Liver (tissue), 9 donors: ENCODE data around the gene UBASH3B. TPM values are rescaled to one million over a fixed set of nuclear protein-coding genes. Genes with fewer than 3 reads are reported as not detected.

Source experiments
- DNase-seq: peaks from one replicate; pipeline ENCODE4 v3.0.0-alpha.2; 2017; ENCODE audit warnings: low spot score
- H3K27ac ChIP-seq, 2 donors: one replicate each; pipeline ENCODE4 v1.7.0; 2013; ENCODE audit warnings: inconsistent platforms in 2 of 2, low read length in 2 of 2, control low read depth in 1 of 2, low read depth in 1 of 2, mild to moderate bottlenecking in 1 of 2
- H3K27me3 ChIP-seq, 4 donors: one replicate each; pipeline versions ENCODE4 v1.6.1 to v1.7.0; 2013; ENCODE audit warnings: low read length in 3 of 4, inconsistent platforms in 1 of 4, mild to moderate bottlenecking in 1 of 4, moderate library complexity in 1 of 4; ENCODE audit not compliant: control insufficient read depth in 4 of 4, insufficient read depth in 4 of 4
- H3K36me3 ChIP-seq, 4 donors: one replicate each; pipeline versions ENCODE4 v1.6.1 to v1.7.0; 2013; ENCODE audit warnings: low read length in 3 of 4, mild to moderate bottlenecking in 3 of 4, low read depth in 1 of 4, moderate library complexity in 1 of 4; ENCODE audit not compliant: control insufficient read depth in 4 of 4, insufficient read depth in 3 of 4
- H3K4me1 ChIP-seq, 4 donors: one replicate each; pipeline versions ENCODE4 v1.6.1 to v1.7.0; 2013; ENCODE audit warnings: low read length in 3 of 4, mild to moderate bottlenecking in 3 of 4, moderate library complexity in 1 of 4; ENCODE audit not compliant: control insufficient read depth in 4 of 4, insufficient read depth in 4 of 4
- H3K4me3 ChIP-seq, 3 donors: one replicate each; pipeline versions ENCODE4 v1.6.1 to v1.7.0; 2013; ENCODE audit warnings: low read length in 3 of 3, control low read depth in 1 of 3, low read depth in 1 of 3, mild to moderate bottlenecking in 1 of 3
- H3K9ac ChIP-seq, 2 donors: one replicate each; pipeline ENCODE4 v1.7.0; 2013; ENCODE audit warnings: low read length in 2 of 2, mild to moderate bottlenecking in 2 of 2, moderate library complexity in 2 of 2, control low read depth in 1 of 2, low read depth in 1 of 2
- H3K9me3 ChIP-seq, 4 donors: one replicate each; pipeline versions ENCODE4 v1.6.1 to v1.7.0; 2013; ENCODE audit warnings: low read length in 3 of 4; ENCODE audit not compliant: control insufficient read depth in 4 of 4
- EGR1 ChIP-seq, 2 donors: IDR thresholded peaks; 2 replicates each; pipeline ENCODE4 v1.6.1; 2016 to 2018; ENCODE audit warnings: antibody characterized with exemption in 2 of 2, low read depth in 2 of 2
- FOXA2 ChIP-seq: IDR thresholded peaks from 2 replicates; pipeline ENCODE4 v1.6.1; 2016; ENCODE audit warnings: antibody characterized with exemption
- GABPA ChIP-seq, 2 donors: IDR thresholded peaks in 1 of 2; conservative IDR thresholded peaks in 1 of 2; 2 replicates each; pipeline ENCODE4 v1.6.1; 2016; ENCODE audit warnings: antibody characterized with exemption in 2 of 2, mild to moderate bottlenecking in 1 of 2, moderate library complexity in 1 of 2
- HNF4G ChIP-seq: IDR thresholded peaks from 2 replicates; pipeline ENCODE4 v1.6.1; 2016; ENCODE audit warnings: antibody characterized with exemption
- JUND ChIP-seq, 2 donors: IDR thresholded peaks; 2 replicates each; pipeline ENCODE4 v1.6.1; 2016; ENCODE audit warnings: antibody characterized with exemption in 2 of 2
- RAD21 ChIP-seq, 2 donors: IDR thresholded peaks; 2 replicates each; pipeline ENCODE4 v1.6.1; 2016; ENCODE audit warnings: antibody characterized with exemption in 2 of 2, mild to moderate bottlenecking in 2 of 2
- REST ChIP-seq: IDR thresholded peaks from 2 replicates; pipeline ENCODE4 v1.6.1; 2016; ENCODE audit warnings: antibody characterized with exemption, mild to moderate bottlenecking
- RXRA ChIP-seq, 2 donors: IDR thresholded peaks; 2 replicates each; pipeline ENCODE4 v1.6.1; 2017 to 2018; ENCODE audit warnings: antibody characterized with exemption in 2 of 2, mild to moderate bottlenecking in 1 of 2
- TAF1 ChIP-seq: conservative IDR thresholded peaks from 2 replicates; pipeline ENCODE4 v1.6.1; 2016; ENCODE audit warnings: antibody characterized with exemption, mild to moderate bottlenecking
- ZBTB33 ChIP-seq: IDR thresholded peaks from 2 replicates; pipeline ENCODE4 v1.6.1; 2016; ENCODE audit warnings: antibody characterized with exemption
- WGBS: extraction: QIAGEN DNeasy Blood & Tissue Kit; methylation state at CpG from one replicate; pipeline ENCODE4 v1.1.7; 2013; 5-methylcytosine and 5-hydroxymethylcytosine counted together
- polyA plus RNA-seq, 2 donors: library from polyadenylated mRNA; stranded (reverse) in 1 of 2; unstranded in 1 of 2; fragments of 200-250 nt in 1 of 2; fragments of >200 nt in 1 of 2; fragmentation: Nextera tagmentation in 1 of 2; extraction: Ambion mirVana in 1 of 2; gene quantifications; one replicate each; pipeline versions ENCODE4 v1.2.1 to v1.2.3, GENCODE V29; 2013 to 2015
- total RNA-seq, 2 donors: library from RNA; depleted of rRNA; stranded (reverse); fragments of >200 nt; gene quantifications; one replicate each; pipeline ENCODE4 v1.2.3, GENCODE V29; 2014
- TF ChIP-seq, protein P1 (sequence below): IDR thresholded peaks from 2 replicates; pipeline ENCODE4 v1.6.1; 2016; ENCODE audit warnings: antibody characterized with exemption
- donor health status: healthy.
- donor health status: healthy.
- donor health status: healthy.
- donor health status: healthy.
- donor health status: healthy.

Gene UBASH3B
- total and polyA plus RNA-seq, 4 donors: 0.48 to 5.5 (median 2.5) TPM

GRCh38 chr11:122637541-122637940 is 18.0 kb upstream of the UBASH3B start:
- no peaks in the 10 kb centered on the region for H3K4me1 ChIP-seq
- no peaks in the 10 kb centered on the region for H3K9me3 ChIP-seq
- no peak for DNase-seq
- no peak for TF ChIP-seq ZBTB33
- no peaks in the 10 kb centered on the region for H3K36me3 ChIP-seq
- H3K27me3 ChIP-seq: no peaks in the 10 kb centered on the region
- no peak overlapping the region for H3K4me3 ChIP-seq
- H3K27ac ChIP-seq: no peak overlapping the region
- no peak overlapping the region for H3K9ac ChIP-seq
- 69% methylated on average over 6 of the region's 6 CpGs for WGBS

DNA sequence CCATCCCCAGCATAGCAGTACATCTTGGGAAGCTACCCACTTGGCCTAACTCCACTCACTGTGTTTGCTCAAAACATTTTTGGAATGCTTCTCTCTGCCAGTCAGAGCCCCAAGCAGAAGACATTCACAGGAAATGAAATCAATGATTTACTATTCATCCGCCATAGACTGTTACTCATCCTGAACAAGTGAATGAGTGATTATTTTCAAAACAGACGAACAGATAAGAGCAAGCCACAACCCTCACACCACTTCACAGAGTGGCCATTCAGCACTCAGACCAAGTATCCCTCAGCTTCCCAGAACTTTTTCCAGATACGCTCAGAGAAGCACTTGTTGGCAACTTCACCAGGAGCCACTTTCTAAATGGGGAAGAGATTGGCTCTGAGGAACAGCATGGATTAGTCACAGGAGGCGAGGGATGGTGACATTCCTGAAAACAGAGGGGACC is 13.0 kb upstream of the UBASH3B start:
- Histone ChIP-seq H3K4me3 (no peak overlapping the region), H3K9ac (no peak overlapping the region), H3K9me3 (no peaks in the 10 kb centered on the region), H3K4me1 (no peaks in the 10 kb centered on the region), H3K27me3 (peaks cover 0 to 2% (median 0%) of the 10 kb centered on the region in 4 donors), H3K36me3 (no peaks in the 10 kb centered on the region), H3K27ac (no peak overlapping the region)
- TF ChIP-seq TAF1: no peak
- TF ChIP-seq EGR1 (IDR thresholded peaks at IDR 0.05; ENCODE audit: low read depth in 2 of 2): no peak
- no peak for TF ChIP-seq HNF4G
- no peak for DNase-seq
- 51% methylated on average over 4 of the region's 4 CpGs for WGBS

GRCh38 chr11:122642971-122643370 is 12.6 kb upstream of the UBASH3B start:
- Histone ChIP-seq H3K27ac (no peak overlapping the region), H3K36me3 (no peaks in the 10 kb centered on the region), H3K27me3 (peaks cover 0 to 2% (median 0%) of the 10 kb centered on the region in 4 donors), H3K9ac (no peak overlapping the region), H3K4me1 (no peaks in the 10 kb centered on the region), H3K9me3 (no peaks in the 10 kb centered on the region), H3K4me3 (no peak overlapping the region)
- DNase-seq: no peak
- TF ChIP-seq GABPA (IDR thresholded peaks at IDR 0.05 in 1 of 2, conservative IDR thresholded peaks at IDR 0.05 in 1 of 2) (no peak), RXRA (IDR thresholded peaks at IDR 0.05) (no peak), JUND (IDR thresholded peaks at IDR 0.05) (no peak), FOXA2 (no peak), REST (no peak), RAD21 (IDR thresholded peaks at IDR 0.05) (no peak)
- TF ChIP-seq, protein P1, sequence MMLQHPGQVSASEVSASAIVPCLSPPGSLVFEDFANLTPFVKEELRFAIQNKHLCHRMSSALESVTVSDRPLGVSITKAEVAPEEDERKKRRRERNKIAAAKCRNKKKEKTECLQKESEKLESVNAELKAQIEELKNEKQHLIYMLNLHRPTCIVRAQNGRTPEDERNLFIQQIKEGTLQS: no peak
- WGBS: 74% methylated on average over 6 of the region's 6 CpGs
